Mesendoderm (in vitro differentiated cells): ENCODE measurements around the gene FAM177A1.
A peak's percentile ranks its signal among the peaks of the same experiment; 100 is the strongest.
"Not testable (repeated sequence)": the region's sequence is repeated elsewhere in the genome, so short reads cannot be mapped to it uniquely, and the experiment has no call there.

ENCODE experiments used
- DNase-seq: peaks from one replicate; pipeline ENCODE4 v3.0.0; 2013
- H2AK5ac ChIP-seq: 2 replicates; pipeline ENCODE4 v1.6.1; 2013; ENCODE audit warnings: low read length, inconsistent platforms
- H2BK120ac ChIP-seq: 2 replicates; pipeline ENCODE4 v1.6.1; 2013; ENCODE audit warnings: low read depth, mild to moderate bottlenecking, low read length, moderate library complexity, mixed read lengths
- H2BK15ac ChIP-seq: replicated peaks from 2 replicates; pipeline ENCODE4 v1.6.1; 2013; ENCODE audit warnings: low read depth, mild to moderate bottlenecking, moderate library complexity
- H2BK5ac ChIP-seq: 2 replicates; pipeline ENCODE4 v1.6.1; 2013; ENCODE audit warnings: low read length, inconsistent platforms
- H3K18ac ChIP-seq: 2 replicates; pipeline ENCODE4 v1.6.1; 2013; ENCODE audit warnings: mild to moderate bottlenecking, low read length, mixed read lengths
- H3K23ac ChIP-seq: one replicate; pipeline ENCODE4 v1.6.1; 2013; ENCODE audit warnings: low read length
- H3K27ac ChIP-seq: 2 replicates; pipeline ENCODE4 v1.5.1; 2013; ENCODE audit warnings: low read depth, mild to moderate bottlenecking, inconsistent platforms, low read length, moderate library complexity
- H3K27me3 ChIP-seq: 2 replicates; pipeline ENCODE4 v1.6.1; 2013; ENCODE audit warnings: low read length, control low read depth, mild to moderate bottlenecking, inconsistent platforms; ENCODE audit not compliant: insufficient read depth, poor library complexity
- H3K36me3 ChIP-seq: 2 replicates; pipeline ENCODE4 v1.6.1; 2013; ENCODE audit warnings: low read length, inconsistent platforms; ENCODE audit not compliant: control insufficient read depth, insufficient read depth
- H3K4ac ChIP-seq: one replicate; pipeline ENCODE4 v1.6.1; 2013; ENCODE audit warnings: low read depth, mild to moderate bottlenecking, low read length, moderate library complexity
- H3K4me1 ChIP-seq: 2 replicates; pipeline ENCODE4 v1.6.1; 2013; ENCODE audit warnings: low read depth, low read length, inconsistent platforms; ENCODE audit not compliant: control insufficient read depth
- H3K4me2 ChIP-seq: 2 replicates; pipeline ENCODE4 v1.6.1; 2013; ENCODE audit warnings: low read length
- H3K4me3 ChIP-seq: 2 replicates; pipeline ENCODE4 v1.5.1; 2013; ENCODE audit warnings: mild to moderate bottlenecking, low read length
- H3K56ac ChIP-seq: one replicate; pipeline ENCODE4 v1.6.1; 2013; ENCODE audit warnings: low read length
- H3K79me1 ChIP-seq: 2 replicates; pipeline ENCODE4 v1.6.1; 2013; ENCODE audit warnings: low read length, inconsistent platforms
- H3K79me2 ChIP-seq: 2 replicates; pipeline ENCODE4 v1.6.1; 2013; ENCODE audit warnings: mild to moderate bottlenecking, low read length; ENCODE audit not compliant: control insufficient read depth, insufficient read depth
- H3K9ac ChIP-seq: 2 replicates; pipeline ENCODE4 v1.6.1; 2013; ENCODE audit warnings: low read length, inconsistent platforms
- H4K5ac ChIP-seq: one replicate; pipeline ENCODE4 v1.6.1; 2013; ENCODE audit warnings: low read length
- H4K8ac ChIP-seq: one replicate; pipeline ENCODE4 v1.6.1; 2013; ENCODE audit warnings: low read depth, mild to moderate bottlenecking, control low read depth, low read length, moderate library complexity
- WGBS: extraction: QIAGEN DNeasy Blood & Tissue Kit; methylation state at CpG from one replicate; pipeline ENCODE4 v1.1.7; 2013; ENCODE audit warnings: low lambda C conversion rate, missing lambda C conversion rate; ENCODE audit not compliant: insufficient coverage; ENCODE audit errors: extremely low coverage; 5-methylcytosine and 5-hydroxymethylcytosine counted together

The FAM177A1 gene

DNA sequence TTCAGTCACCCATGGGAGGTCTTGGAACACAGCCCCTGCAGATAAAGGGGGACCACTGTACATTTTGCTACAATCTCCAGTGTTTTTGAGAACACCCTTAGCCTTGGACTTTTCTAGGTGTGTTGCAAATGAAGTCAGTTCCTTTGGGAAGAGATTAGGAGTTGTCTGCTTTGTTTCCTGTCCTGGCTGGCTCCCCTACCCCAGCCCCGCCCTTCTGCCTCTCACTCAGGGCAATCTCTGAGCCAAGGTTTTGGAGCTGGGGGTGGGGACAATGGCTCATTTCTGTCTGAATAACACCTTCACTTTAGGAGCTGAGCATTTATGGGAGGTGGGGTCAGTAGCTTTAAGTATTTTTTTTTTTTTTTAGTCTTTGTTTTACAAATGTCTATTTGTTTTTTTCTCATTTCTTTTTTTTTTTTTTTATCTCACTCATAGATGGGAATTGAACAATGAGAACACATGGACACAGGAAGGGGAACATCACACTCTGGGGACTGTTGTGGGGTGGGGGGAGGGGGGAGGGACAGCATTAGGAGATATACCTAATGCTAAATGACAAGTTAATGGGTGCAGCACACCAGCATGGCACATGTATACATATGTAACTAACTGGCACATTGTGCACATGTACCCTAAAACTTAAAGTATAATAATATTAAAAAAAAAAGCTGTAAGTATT is 15.2 kb downstream of the FAM177A1 start:
- H3K56ac ChIP-seq = peak overlapping the region; percentile 68
- peak overlapping the region; percentile 92 for H3K18ac ChIP-seq
- not testable (repeated sequence) for H4K8ac ChIP-seq, H3K27me3 ChIP-seq, H3K79me2 ChIP-seq, H3K23ac ChIP-seq, H3K79me1 ChIP-seq, H3K4me3 ChIP-seq, H2BK15ac ChIP-seq, H3K36me3 ChIP-seq, H3K9ac ChIP-seq, H3K4me1 ChIP-seq, H2AK5ac ChIP-seq, H2BK5ac ChIP-seq, H3K4me2 ChIP-seq, H4K5ac ChIP-seq
- no CpG with 5 or more reads among the region's 1 CpG for WGBS
- H3K4ac ChIP-seq = peak overlapping the region; percentile 77
- H2BK120ac ChIP-seq = peak overlapping the region; percentile 89
- peak; percentile 93 for DNase-seq
- peak overlapping the region; percentile 69 for H3K27ac ChIP-seq

DNA sequence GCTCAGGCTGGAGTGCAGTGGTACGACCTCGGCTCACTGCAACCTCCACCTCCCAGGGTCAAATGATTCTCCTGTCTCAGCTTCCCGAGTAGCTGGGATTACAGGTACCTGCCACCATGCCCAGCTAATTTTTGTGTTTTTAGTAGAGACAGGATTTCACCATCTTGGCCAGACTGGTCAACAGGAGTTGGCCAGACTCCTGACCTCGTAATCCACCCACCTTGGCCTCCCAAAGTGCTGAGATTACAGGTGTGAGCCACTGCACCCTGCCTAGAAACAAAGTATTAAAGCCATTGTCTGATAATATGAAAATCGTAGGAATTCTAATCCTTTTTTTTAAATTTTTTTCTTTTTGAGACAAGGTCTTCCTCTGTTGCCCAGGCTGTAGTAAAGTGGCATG is 19.7 kb downstream of the FAM177A1 start:
- H4K8ac ChIP-seq, DNase-seq, H3K23ac ChIP-seq, H3K79me1 ChIP-seq, H2BK15ac ChIP-seq, H3K4me1 ChIP-seq, H2AK5ac ChIP-seq, H3K27ac ChIP-seq, H4K5ac ChIP-seq, H3K56ac ChIP-seq, H3K18ac ChIP-seq, H3K4ac ChIP-seq, H3K27me3 ChIP-seq, H2BK5ac ChIP-seq, H3K4me3 ChIP-seq, H3K36me3 ChIP-seq, H3K9ac ChIP-seq, H2BK120ac ChIP-seq, H3K79me2 ChIP-seq, H3K4me2 ChIP-seq: not testable (repeated sequence)
- WGBS = no CpG with 5 or more reads among the region's 5 CpGs

DNA sequence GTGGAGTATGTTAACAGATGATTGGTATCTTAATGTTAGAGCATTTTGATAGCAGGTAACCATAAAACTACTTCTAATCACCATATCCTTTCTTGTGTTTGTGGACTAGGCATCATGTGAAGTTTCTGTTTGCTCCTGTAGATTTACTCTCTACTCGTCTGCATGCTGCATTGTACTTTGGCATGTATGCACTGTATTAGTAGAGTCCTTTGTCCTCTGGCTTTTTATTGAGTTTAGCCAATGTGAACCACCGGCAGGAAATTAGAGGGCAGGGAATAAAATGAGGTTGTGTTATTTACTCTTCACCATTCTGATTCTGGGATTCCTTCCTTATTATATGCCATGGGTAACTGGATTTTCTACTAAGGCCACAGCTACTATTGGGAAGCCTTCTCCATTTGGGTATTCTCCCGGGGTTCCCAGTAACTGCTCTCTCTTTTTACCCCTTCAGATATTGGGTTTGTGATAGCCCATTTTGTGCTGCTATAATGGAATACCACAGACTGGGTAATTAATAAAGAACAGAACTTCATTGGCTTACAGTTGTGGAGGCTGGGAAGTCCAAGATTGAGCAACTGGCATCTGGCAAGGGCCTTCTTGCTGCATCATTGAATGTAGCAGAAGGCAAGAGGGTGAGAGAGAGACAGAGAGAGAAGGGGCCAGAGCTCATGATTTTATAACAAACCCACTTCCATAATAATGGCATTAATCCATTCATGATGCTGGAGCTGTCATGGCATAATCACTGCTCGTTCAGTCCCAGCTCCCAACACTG is 22.4 kb downstream of the FAM177A1 start:
- DNase-seq = no peak
- Histone ChIP-seq H3K9ac (no peak overlapping the region), H3K23ac (no peak overlapping the region), H4K8ac (no peak overlapping the region), H2BK5ac (no peak overlapping the region), H3K4ac (no peak overlapping the region), H3K18ac (no peak overlapping the region), H3K56ac (no peak overlapping the region), H3K79me2 (no peaks in the 10 kb centered on the region), H3K27me3 (no peaks in the 10 kb centered on the region), H2AK5ac (no peak overlapping the region), H2BK120ac (no peak overlapping the region), H3K4me3 (no peak overlapping the region), H3K27ac (no peak overlapping the region), H2BK15ac (no peak overlapping the region), H4K5ac (no peak overlapping the region), H3K4me1 (no peaks in the 10 kb centered on the region), H3K4me2 (no peak overlapping the region), H3K79me1 (no peaks in the 10 kb centered on the region), H3K36me3 (no peaks in the 10 kb centered on the region)
- WGBS = no CpG with 5 or more reads among the region's 4 CpGs

DNA sequence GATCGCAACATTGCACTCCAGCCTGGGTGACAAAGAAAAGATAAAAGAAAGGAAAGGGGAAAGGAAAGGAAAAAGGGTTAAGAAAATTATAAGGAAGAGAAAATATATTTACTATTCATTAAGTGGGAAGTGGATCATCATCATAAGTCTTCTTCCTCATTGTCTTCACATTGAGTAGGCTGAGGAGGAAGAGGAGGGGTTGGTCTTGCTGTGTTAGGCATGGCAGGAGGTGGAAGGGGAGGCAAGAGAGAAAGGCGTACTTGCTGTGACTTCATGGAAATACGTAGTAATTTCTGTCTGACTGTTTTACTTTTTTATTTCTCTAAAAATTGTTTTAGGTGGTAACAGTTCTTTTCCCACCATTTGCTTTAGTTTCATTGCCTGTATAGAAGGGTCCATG is 26.2 kb downstream of the FAM177A1 start:
- Histone ChIP-seq H3K79me1 (no peaks in the 10 kb centered on the region), H3K23ac (no peak overlapping the region), H3K4me1 (no peaks in the 10 kb centered on the region), H2AK5ac (no peak overlapping the region), H3K27me3 (no peaks in the 10 kb centered on the region), H3K18ac (no peak overlapping the region), H3K27ac (no peak overlapping the region), H4K8ac (no peak overlapping the region), H3K4ac (no peak overlapping the region), H2BK15ac (no peak overlapping the region), H3K4me3 (no peak overlapping the region), H2BK5ac (no peak overlapping the region), H3K56ac (no peak overlapping the region), H4K5ac (no peak overlapping the region), H3K9ac (no peak overlapping the region), H3K36me3 (no peaks in the 10 kb centered on the region), H3K4me2 (no peak overlapping the region), H3K79me2 (no peaks in the 10 kb centered on the region), H2BK120ac (no peak overlapping the region)
- DNase-seq = no peak
- no CpG with 5 or more reads among the region's 3 CpGs for WGBS

DNA sequence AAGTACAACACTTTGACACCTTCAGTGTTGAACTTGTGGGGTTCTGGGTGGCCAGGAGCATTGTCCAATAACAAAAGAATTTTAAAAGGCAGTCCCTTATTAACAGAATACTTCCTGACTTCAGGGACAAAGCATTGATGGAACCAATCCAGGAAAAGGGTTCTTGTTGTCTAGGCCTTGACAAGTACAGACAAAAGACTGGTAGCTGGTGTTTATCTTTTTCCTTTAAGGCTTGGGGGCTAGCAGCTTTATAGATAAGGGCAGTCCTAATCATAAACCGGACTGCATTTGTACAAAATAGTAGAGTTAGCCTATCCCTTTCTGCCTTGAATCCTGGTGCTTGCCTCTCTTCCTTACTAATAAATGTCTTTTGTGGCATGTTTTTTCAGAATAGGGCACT is 27.4 kb downstream of the FAM177A1 start:
- no peak overlapping the region for H4K8ac ChIP-seq
- H3K4me1 ChIP-seq = no peaks in the 10 kb centered on the region
- H3K9ac ChIP-seq = no peak overlapping the region
- no peak overlapping the region for H2AK5ac ChIP-seq
- H3K4me2 ChIP-seq = no peak overlapping the region
- no peaks in the 10 kb centered on the region for H3K79me2 ChIP-seq
- no peaks in the 10 kb centered on the region for H3K27me3 ChIP-seq
- H2BK15ac ChIP-seq = no peak overlapping the region
- H3K27ac ChIP-seq = no peak overlapping the region
- H3K4me3 ChIP-seq = no peak overlapping the region
- H4K5ac ChIP-seq = no peak overlapping the region
- no peaks in the 10 kb centered on the region for H3K36me3 ChIP-seq
- no peak overlapping the region for H3K18ac ChIP-seq
- no peak overlapping the region for H2BK120ac ChIP-seq
- no peak overlapping the region for H3K23ac ChIP-seq
- WGBS = no CpG with 5 or more reads among the region's 1 CpG
- DNase-seq = no peak
- no peak overlapping the region for H3K56ac ChIP-seq
- no peak overlapping the region for H2BK5ac ChIP-seq
- H3K4ac ChIP-seq = no peak overlapping the region
- H3K79me1 ChIP-seq = no peaks in the 10 kb centered on the region
